ENCODE results near the gene SNPH. TPM values are rescaled to one million over a fixed set of nuclear protein-coding genes. Genes with fewer than 3 reads are reported as not detected.

Gene SNPH
- total and polyA plus RNA-seq, 2 of the 4 experiments (the other 2 are of a cell fraction) = 3.1 to 4.5 TPM

DNA sequence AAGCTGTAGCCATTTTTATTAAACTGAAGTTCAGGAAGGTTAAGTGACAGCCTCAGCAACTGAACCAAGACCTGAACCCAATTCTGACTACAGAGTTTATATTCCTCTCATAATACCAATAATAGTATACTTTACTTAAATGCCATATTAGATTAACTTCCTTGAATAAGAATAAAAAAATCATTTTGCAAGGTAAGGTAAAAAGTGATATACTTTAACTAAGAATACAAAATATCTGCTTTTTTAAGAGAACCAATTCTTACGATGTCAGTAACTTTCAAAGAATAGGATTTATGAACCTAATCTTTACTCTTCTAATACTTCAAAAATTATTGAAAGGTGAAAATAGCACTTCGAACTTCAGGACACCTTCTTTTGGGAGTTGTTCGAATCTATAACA, 36.6 kb upstream of the SNPH start:
- TF ChIP-seq ELK1 (IDR thresholded peaks at IDR 0.05; ENCODE audit: borderline replicate concordance, low read depth, low read length) (no peak), FOS (IDR thresholded peaks at IDR 0.05; ENCODE audit: low read depth, low read length) (no peak), CHD1 (IDR thresholded peaks at IDR 0.05; ENCODE audit: low read depth, low read length) (no peak), SMC3 (IDR thresholded peaks at IDR 0.05; ENCODE audit: low read depth, low read length) (no peak)
- intact Hi-C loops (cut with micrococcal nuclease) = no loop called here

More for the DNA sequence above, 36.6 kb upstream of the SNPH start:
- no peak overlapping the region for H3K4me2 ChIP-seq (ENCODE audit: low read depth, low read length)
- no peak overlapping the region for H2AK5ac ChIP-seq (ENCODE audit: low read depth, low read length)
- H3K14ac ChIP-seq (replicated peaks; ENCODE audit: low read depth, low read length) = no peak overlapping the region
- H3K4me1 ChIP-seq (ENCODE audit: control insufficient read depth, insufficient read depth, low read length) = no peaks in the 10 kb centered on the region
- ChIA-PET POLR2A (ENCODE audit: unreplicated experiment) (no interaction called here), CTCF (no interaction called here)
- DNase-seq (no peak), ATAC-seq (ENCODE audit: low read depth) (no peak)
- H3K79me1 ChIP-seq (ENCODE audit: low read depth in 1 of 2, low read length in 2 of 2) = no peaks in the 10 kb centered on the region
- in situ Hi-C loops (cut with MboI; ENCODE audit: low sequenced_read_pairs) (no loop called here), dilution Hi-C loops (cut with HindIII; ENCODE audit: low sequenced_read_pairs, unreplicated experiment) (no loop called here)
- no peak overlapping the region for H2BK120ac ChIP-seq (ENCODE audit: low read depth, low read length)
- H4K8ac ChIP-seq (ENCODE audit: low read depth in 2 of 2, low read length in 2 of 2) = no peak overlapping the region
- H2AFZ ChIP-seq (replicated peaks; ENCODE audit: low read length, poor library complexity) = no peak overlapping the region
- H2BK20ac ChIP-seq (ENCODE audit: low read depth, low read length) = no peak overlapping the region
- no peaks in the 10 kb centered on the region for H3K36me3 ChIP-seq (ENCODE audit: control insufficient read depth, insufficient read depth, low read length)
- no TSS peak for BruUV-seq (replicated peaks)
- no peak overlapping the region for H3K9ac ChIP-seq (ENCODE audit: low read depth, low read length)
- H3K4ac ChIP-seq (ENCODE audit: low read depth, low read length) = no peak overlapping the region
- no peak overlapping the region for H3K56ac ChIP-seq (ENCODE audit: extremely low read depth, insufficient read depth, low read length)
- H3K18ac ChIP-seq (ENCODE audit: low read depth, low read length) = no peak overlapping the region
- no peak overlapping the region for H4K5ac ChIP-seq (ENCODE audit: low read depth, low read length)
- H3K9me3 ChIP-seq (ENCODE audit: control insufficient read depth, insufficient read depth, low read length) = no peaks in the 10 kb centered on the region; the same call in 1 of the 2 replicates
- H3K27ac ChIP-seq (ENCODE audit: insufficient read depth, low read length) = no peak overlapping the region
- H4K20me1 ChIP-seq (ENCODE audit: insufficient read depth, low read length) = no peaks in the 10 kb centered on the region
- no peak overlapping the region for H2BK5ac ChIP-seq (ENCODE audit: low read depth, low read length, poor library complexity, severe bottlenecking)
- WGBS, 2 experiments (ENCODE audit: extremely low coverage in 2 of 2, insufficient read length in 1 of 2) = no CpG with 5 or more reads among the region's 3 CpGs
- H2BK15ac ChIP-seq (ENCODE audit: low read depth, low read length) = no peak overlapping the region
- H3K4me3 ChIP-seq (ENCODE audit: insufficient read depth, low read depth, low read length) = no peak overlapping the region
- no peak overlapping the region for H3K23ac ChIP-seq (ENCODE audit: low read depth, low read length)
- no peak overlapping the region for H4K91ac ChIP-seq (ENCODE audit: insufficient read depth, low read depth, low read length)
- no peaks in the 10 kb centered on the region for H3K9me1 ChIP-seq (ENCODE audit: insufficient read depth, low read length)
- peaks cover 17% of the 10 kb centered on the region for H3K27me3 ChIP-seq (ENCODE audit: control insufficient read depth, insufficient read depth, low read length)
- H2AK9ac ChIP-seq (replicated peaks; ENCODE audit: low read depth, low read length, poor library complexity) = no peak overlapping the region

Measured in IMR-90 (cell line).